Prostate gland (tissue), 2 donors: ENCODE measurements around the gene CRB1. TPM values are rescaled to one million over a fixed set of nuclear protein-coding genes. Genes with fewer than 3 reads are reported as not detected.

Experiments
- DNase-seq: peaks from one replicate; pipeline ENCODE4 v3.0.0-alpha.2; 2019; ENCODE audit warnings: low spot score
- H3K27ac ChIP-seq, 2 donors: fragments of 200-600 bp; sonication (generic); 2 replicates each; pipeline ENCODE4 v1.5.1; 2017 to 2019
- H3K27me3 ChIP-seq: fragments of 200-600 bp; sonication (generic); replicated peaks from 2 replicates; pipeline ENCODE4 v1.5.1; 2019; ENCODE audit not compliant: insufficient read depth
- H3K36me3 ChIP-seq, 2 donors: fragments of 200-600 bp; sonication (generic); 1 replicate in 1 of 2; 2 replicates in 1 of 2; pipeline versions ENCODE4 v1.5.1 to v1.8.1; 2017 to 2019
- H3K4me1 ChIP-seq: fragments of 200-600 bp; sonication (generic); replicated peaks from 2 replicates; pipeline ENCODE4 v1.5.1; 2019
- H3K4me3 ChIP-seq, 2 donors: fragments of 200-600 bp; sonication (generic); 2 replicates each; pipeline ENCODE4 v1.5.1; 2017 to 2019
- H3K9me3 ChIP-seq: fragments of 200-600 bp; sonication (generic); 2 replicates; pipeline ENCODE4 v1.5.1; 2017
- POLR2A ChIP-seq: fragments of 450-650 bp; IDR thresholded peaks from one replicate; pipeline ENCODE4 v1.6.1; 2016; ENCODE audit warnings: antibody characterized with exemption, mild to moderate bottlenecking
- POLR2AphosphoS5 ChIP-seq: sonication (generic); formaldehyde crosslinking; IDR thresholded peaks from one replicate; pipeline ENCODE4 v1.6.1; 2017; ENCODE audit warnings: antibody characterized with exemption
- WGBS: methylation state at CpG from one replicate; pipeline ENCODE4 v1.1.5; 2018; 5-methylcytosine and 5-hydroxymethylcytosine counted together
- intact Hi-C: fragments of 100-400 bp; cut with DNase I; formaldehyde crosslinking; loops from one replicate; pipeline ENCODE4 v1.14.2; 2022
- total RNA-seq, 2 donors: library from RNA; depleted of rRNA; stranded (reverse); fragments of >200 nt; gene quantifications; one replicate each; pipeline ENCODE4 v1.1.0, GENCODE V29; 2016
- TF ChIP-seq, protein P1 (sequence below), 4 experiments: fragments of 200-600 bp in 2 of 4; fragments of 450-650 bp in 2 of 4; sonication (generic) in 2 of 4; IDR thresholded peaks; 1 replicate in 3 of 4; 2 replicates in 1 of 4; pipeline ENCODE4 v1.5.1; 2016 to 2019; ENCODE audit warnings: antibody characterized with exemption in 4 of 4, mild to moderate bottlenecking in 2 of 4, moderate library complexity in 2 of 4

CRB1 gene
- total RNA-seq, 2 donors from 2014 or later: 0.32 to 1.0 TPM

DNA sequence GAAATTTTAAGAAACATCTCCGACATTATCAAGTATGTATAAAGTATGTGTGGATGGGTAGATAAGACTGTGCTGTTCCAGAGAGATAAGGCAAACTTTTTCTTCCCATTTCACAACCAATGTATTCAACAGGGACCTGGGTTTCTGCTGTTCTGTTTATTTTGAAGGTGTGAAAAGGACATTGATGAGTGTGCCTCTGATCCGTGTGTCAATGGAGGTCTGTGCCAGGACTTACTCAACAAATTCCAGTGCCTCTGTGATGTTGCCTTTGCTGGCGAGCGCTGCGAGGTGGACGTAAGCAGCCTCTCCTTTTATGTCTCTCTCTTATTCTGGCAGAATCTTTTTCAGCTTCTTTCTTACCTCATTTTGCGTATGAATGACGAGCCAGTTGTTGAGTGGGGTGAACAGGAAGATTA, 174.0 kb downstream of the CRB1 start:
- 32% methylated on average over 8 of the region's 8 CpGs for WGBS
- Histone ChIP-seq H3K4me1 (no peaks in the 10 kb centered on the region), H3K9me3 (no peaks in the 10 kb centered on the region), H3K4me3 (no peak overlapping the region), H3K36me3 (no peaks in the 10 kb centered on the region), H3K27ac (no peak overlapping the region), H3K27me3 (no peaks in the 10 kb centered on the region)
- no peak for DNase-seq
- TF ChIP-seq POLR2AphosphoS5: no peak
- TF ChIP-seq, protein P1, sequence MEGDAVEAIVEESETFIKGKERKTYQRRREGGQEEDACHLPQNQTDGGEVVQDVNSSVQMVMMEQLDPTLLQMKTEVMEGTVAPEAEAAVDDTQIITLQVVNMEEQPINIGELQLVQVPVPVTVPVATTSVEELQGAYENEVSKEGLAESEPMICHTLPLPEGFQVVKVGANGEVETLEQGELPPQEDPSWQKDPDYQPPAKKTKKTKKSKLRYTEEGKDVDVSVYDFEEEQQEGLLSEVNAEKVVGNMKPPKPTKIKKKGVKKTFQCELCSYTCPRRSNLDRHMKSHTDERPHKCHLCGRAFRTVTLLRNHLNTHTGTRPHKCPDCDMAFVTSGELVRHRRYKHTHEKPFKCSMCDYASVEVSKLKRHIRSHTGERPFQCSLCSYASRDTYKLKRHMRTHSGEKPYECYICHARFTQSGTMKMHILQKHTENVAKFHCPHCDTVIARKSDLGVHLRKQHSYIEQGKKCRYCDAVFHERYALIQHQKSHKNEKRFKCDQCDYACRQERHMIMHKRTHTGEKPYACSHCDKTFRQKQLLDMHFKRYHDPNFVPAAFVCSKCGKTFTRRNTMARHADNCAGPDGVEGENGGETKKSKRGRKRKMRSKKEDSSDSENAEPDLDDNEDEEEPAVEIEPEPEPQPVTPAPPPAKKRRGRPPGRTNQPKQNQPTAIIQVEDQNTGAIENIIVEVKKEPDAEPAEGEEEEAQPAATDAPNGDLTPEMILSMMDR (IDR thresholded peaks at IDR 0.05): no peak
- TF ChIP-seq POLR2A: no peak
- intact Hi-C loops: no loop called here

DNA sequence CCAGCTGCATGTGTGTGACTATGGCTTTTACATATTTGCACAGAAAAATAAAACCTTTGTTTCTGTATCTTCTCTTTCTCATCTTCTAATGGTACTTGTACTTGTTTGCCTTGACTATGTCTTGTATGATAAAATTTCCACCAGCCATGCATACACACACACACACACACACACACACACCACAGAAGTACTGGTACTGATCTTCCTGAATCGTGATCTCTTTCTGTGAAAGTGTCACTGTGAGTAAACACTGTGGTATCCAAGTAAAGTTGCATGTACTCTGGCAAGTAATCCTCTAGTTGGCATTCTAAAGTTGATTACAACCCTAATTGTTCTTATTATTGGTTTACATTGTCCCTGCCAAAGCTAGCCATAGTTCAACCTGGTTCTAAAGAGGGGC, 176.7 kb downstream of the CRB1 start:
- Histone ChIP-seq H3K4me3 (no peak overlapping the region), H3K27ac (no peak overlapping the region), H3K9me3 (no peaks in the 10 kb centered on the region), H3K4me1 (no peaks in the 10 kb centered on the region), H3K36me3 (no peaks in the 10 kb centered on the region), H3K27me3 (no peaks in the 10 kb centered on the region)
- no peak for DNase-seq
- intact Hi-C loops: no loop called here
- no peak for TF ChIP-seq POLR2AphosphoS5
- TF ChIP-seq POLR2A: no peak
- 16% methylated on average over 1 of the region's 1 CpG for WGBS

DNA sequence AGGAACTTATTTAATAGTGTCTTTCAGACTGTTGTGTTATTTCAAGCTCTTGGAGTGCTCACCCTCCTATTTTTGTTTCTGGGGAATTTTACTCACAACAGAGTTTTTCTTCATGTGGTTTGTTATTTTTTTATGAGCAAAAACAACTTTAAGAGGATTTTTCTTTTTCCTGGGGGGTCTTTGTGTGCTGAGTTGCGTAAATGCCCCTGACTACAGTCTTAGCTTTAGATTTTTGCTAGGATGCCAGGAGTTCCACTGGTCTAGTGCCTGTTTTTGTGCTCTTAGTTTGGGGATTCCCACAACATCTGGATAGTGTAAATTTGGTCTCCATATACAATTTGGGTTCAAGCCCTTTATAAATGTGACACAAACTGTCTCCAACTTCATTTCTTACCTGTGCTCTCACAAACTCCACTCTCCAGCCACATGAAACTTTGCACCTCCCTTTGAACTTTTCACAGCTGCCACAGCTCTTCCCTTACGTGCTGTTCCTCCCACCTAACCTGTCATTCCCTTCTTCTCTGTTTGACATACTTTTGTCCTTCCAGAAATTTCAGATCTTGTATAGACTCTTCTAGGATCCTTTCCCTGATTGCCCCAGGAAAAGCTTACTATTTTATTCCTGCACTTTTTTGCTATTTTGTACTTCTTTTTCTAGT, 180.2 kb downstream of the CRB1 start:
- no peak overlapping the region for H3K4me3 ChIP-seq
- H3K9me3 ChIP-seq: no peaks in the 10 kb centered on the region
- no peak for DNase-seq
- no peaks in the 10 kb centered on the region for H3K4me1 ChIP-seq
- no peaks in the 10 kb centered on the region for H3K27me3 ChIP-seq
- H3K36me3 ChIP-seq: no peaks in the 10 kb centered on the region
- 57% methylated on average over 2 of the region's 2 CpGs for WGBS
- intact Hi-C loops: no loop called here
- no peak overlapping the region for H3K27ac ChIP-seq
- TF ChIP-seq POLR2A: no peak
- TF ChIP-seq, protein P1 (IDR thresholded peaks at IDR 0.05): no peak
- TF ChIP-seq POLR2AphosphoS5: no peak

DNA sequence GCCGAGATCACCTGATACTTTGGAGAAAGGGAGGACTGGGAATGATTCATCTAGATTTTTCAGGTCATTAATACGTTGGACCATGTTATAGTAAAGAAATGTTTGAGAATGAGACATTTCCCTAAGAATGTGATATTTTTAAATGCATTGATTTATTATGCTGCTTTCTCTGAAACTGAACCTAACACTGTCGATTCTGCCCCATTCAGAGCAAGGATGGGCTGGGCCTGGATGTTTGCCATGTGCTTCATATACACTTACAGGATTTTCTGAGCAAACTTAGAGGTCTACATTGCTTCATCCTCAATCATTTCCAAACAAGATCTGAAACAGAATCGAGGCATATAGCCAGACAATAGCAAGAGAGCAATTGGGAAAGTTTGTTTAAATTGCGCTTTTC, 183.3 kb downstream of the CRB1 start:
- DNase-seq: no peak
- Histone ChIP-seq H3K9me3 (no peaks in the 10 kb centered on the region), H3K27me3 (no peaks in the 10 kb centered on the region), H3K4me3 (no peak overlapping the region), H3K36me3 (no peaks in the 10 kb centered on the region), H3K4me1 (no peaks in the 10 kb centered on the region), H3K27ac (no peak overlapping the region)
- TF ChIP-seq POLR2AphosphoS5: no peak
- no peak for TF ChIP-seq POLR2A
- TF ChIP-seq, protein P1 (IDR thresholded peaks at IDR 0.05): no peak
- 72% methylated on average over 5 of the region's 5 CpGs for WGBS
- intact Hi-C loops: no loop called here

DNA sequence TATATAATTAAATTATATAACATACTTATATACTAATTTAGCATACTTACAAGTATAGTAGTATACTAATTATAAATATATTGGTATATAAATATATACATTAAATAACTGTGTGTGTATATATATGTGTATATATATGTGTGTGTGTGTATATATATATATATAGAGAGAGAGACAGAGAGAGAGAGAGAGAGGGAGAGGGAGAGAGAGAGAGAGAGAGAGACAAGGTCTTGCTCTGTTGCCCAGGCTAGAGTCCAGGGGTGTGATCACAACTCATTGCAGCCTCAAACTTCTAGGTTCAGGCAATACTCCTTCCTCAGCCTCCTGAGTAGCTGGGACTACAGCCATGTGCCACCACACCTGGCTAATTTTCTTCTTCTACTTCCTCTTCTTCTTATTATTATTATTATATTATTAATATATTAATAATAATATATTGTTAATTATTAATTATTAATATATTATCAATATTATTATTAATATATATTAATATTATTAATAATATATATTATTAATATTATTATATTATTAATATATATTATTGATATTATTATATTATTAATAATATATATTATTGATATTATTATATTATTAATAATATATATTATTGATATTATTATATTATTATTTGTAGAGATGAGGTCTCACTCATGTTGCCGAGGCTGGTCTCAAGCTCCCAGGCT, 185.5 kb downstream of the CRB1 start:
- DNase-seq: no peak
- TF ChIP-seq, protein P1 (IDR thresholded peaks at IDR 0.05): no peak
- no peaks in the 10 kb centered on the region for H3K9me3 ChIP-seq
- intact Hi-C loops: no loop called here
- H3K4me3 ChIP-seq: no peak overlapping the region
- no peaks in the 10 kb centered on the region for H3K36me3 ChIP-seq
- H3K27me3 ChIP-seq: no peaks in the 10 kb centered on the region
- WGBS: 96% methylated on average over 1 of the region's 1 CpG
- no peak overlapping the region for H3K27ac ChIP-seq
- H3K4me1 ChIP-seq: no peaks in the 10 kb centered on the region
